Lung microvascular endothelial cell (primary cell): ENCODE measurements around the gene STK36. TPM values are rescaled to one million over a fixed set of nuclear protein-coding genes. Genes with fewer than 3 reads are reported as not detected.
A peak's percentile ranks its signal among the peaks of the same experiment; 100 is the strongest.

Source experiments
- DNase-seq, 2 donors: peaks; one replicate each; pipeline versions ENCODE4 v3.0.0 to v3.0.0-alpha.2; 2010; ENCODE audit warnings: low read depth in 2 of 2
- total RNA-seq: library from RNA; depleted of rRNA; stranded (reverse); fragments of >200 nt; gene quantifications from 2 replicates; pipeline ENCODE4 v1.2.1, GENCODE V29; 2014

Gene STK36, protein sequence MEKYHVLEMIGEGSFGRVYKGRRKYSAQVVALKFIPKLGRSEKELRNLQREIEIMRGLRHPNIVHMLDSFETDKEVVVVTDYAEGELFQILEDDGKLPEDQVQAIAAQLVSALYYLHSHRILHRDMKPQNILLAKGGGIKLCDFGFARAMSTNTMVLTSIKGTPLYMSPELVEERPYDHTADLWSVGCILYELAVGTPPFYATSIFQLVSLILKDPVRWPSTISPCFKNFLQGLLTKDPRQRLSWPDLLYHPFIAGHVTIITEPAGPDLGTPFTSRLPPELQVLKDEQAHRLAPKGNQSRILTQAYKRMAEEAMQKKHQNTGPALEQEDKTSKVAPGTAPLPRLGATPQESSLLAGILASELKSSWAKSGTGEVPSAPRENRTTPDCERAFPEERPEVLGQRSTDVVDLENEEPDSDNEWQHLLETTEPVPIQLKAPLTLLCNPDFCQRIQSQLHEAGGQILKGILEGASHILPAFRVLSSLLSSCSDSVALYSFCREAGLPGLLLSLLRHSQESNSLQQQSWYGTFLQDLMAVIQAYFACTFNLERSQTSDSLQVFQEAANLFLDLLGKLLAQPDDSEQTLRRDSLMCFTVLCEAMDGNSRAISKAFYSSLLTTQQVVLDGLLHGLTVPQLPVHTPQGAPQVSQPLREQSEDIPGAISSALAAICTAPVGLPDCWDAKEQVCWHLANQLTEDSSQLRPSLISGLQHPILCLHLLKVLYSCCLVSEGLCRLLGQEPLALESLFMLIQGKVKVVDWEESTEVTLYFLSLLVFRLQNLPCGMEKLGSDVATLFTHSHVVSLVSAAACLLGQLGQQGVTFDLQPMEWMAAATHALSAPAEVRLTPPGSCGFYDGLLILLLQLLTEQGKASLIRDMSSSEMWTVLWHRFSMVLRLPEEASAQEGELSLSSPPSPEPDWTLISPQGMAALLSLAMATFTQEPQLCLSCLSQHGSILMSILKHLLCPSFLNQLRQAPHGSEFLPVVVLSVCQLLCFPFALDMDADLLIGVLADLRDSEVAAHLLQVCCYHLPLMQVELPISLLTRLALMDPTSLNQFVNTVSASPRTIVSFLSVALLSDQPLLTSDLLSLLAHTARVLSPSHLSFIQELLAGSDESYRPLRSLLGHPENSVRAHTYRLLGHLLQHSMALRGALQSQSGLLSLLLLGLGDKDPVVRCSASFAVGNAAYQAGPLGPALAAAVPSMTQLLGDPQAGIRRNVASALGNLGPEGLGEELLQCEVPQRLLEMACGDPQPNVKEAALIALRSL (N-terminal part only)
- total RNA-seq: 3.7 and 6.9 TPM in 2 replicates

DNA sequence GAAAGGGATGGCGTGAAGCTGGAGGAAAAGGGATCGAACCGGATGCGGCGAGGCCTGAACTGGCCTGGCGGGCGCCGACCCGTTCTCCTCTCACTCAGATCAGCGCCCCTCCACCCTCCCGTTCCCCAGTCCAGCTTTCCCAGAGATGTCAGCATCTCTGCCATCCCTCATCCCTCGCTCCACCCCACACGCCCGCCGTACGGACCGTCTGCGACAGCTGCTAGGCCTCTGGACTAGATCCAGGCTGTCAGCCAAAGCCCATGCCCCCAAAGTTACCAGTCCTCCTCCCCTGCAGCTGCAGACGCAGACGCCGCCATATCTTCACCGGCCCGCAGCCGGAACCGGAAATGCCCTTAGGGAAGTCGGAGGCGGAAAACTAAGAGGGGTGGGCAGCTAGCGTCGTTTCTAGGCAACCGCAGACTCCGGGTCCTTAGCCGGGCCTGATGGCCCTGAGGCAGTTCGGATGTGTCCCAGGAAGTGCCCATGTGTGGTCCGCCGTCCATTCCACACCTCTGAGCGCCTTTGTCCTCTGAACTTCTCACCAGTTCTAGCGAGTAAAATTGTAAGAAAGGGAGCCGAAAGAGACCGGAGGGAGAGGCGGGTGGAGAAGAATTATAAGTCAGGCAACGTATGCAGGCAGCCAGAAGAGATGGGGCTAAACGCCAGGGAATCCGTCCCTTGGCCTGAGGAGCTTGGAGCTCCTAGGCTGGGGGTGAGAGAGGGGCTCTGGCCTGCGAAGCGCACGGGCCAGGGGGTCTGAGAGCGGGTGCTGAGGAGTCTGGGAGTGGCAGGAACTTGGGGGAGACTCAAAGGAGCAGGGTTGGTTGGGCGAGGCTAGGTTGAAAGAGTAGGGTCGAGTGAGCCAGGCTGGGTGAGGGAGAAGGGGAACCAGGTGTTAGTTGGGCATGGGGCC, at the start of gene STK36, which contains the start of gene RNF25:
Gene STK36 (plus strand): TSS at position 433 of the 913 bp plus-strand sequence. CDS start 744 bp downstream, outside the sequence.
Gene RNF25 (minus strand): TSS at position 349 of the 913 bp plus-strand sequence. CDS start 32 bp downstream, at position 317.
- DNase-seq: peak; percentile 73 to 87

DNA sequence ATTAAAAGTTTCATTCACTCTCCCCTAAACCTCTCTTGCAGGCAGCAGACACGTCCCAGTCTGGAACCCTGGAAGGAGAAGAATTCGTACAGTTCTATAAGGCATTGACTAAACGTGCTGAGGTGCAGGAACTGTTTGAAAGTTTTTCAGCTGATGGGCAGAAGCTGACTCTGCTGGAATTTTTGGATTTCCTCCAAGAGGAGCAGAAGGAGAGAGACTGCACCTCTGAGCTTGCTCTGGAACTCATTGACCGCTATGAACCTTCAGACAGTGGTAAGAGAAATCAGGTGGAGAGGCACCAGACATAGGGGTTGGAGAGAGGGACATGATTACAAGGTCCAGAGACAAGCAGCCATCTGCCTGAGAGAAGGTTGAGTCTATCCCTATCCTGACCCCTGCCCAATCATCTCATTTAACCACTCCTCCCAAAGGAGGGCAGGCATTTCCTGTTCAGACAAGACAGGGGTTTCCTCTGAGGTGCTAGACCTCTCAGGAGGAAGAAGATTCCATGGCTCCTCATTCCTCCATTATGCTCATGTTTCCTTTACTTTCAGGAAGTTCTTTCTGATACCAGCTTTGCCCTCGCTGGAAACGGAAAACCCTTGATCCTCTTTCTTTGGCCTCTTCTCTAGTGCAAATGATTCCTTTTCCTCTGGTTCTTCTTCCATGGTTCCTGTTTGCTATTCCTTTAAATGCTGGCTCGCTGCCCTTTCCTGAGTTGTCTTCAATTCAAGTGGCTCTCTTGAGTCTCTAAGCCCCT, 49.1 kb upstream of the STK36 start:
- DNase-seq: peak in 1 of 2 donors; percentile 17

DNA sequence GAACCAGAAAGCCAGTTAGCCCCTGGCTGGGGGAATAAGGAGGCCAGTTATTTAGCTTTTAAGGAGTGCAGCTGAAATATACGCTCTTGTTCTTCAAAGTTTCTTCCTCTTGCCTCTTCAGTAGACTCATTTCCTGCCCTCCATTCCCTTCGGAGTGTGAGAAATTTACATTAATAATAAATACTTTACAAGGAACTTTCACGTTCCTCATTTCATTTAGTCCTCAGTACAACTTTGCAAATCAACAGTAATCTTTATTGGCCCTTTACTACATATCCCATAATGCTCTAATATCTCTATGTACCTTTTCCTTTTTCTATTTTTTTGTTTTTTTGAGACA, 48.5 kb upstream of the STK36 start:
- peak in 1 of 2 donors; percentile 26 for DNase-seq

DNA sequence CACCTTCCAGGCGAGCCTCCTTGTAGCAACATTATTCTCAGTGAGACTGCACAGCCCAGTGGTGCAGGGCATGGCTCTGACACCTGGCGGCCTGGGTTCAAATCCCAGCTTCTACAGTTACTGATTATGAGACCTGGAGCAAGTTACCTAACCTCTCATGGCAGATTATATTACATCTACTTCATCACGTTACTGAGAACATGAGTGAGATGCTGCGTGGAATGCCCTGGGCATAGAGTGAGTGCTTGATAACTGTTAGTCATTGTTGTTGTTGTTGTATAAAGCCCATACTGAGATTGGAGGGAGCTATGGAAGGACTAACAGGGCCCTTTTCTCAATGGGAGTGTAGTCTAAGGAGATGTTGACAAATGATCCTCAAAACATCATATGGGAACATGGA, 45.5 kb upstream of the STK36 start:
- no peak for DNase-seq

DNA sequence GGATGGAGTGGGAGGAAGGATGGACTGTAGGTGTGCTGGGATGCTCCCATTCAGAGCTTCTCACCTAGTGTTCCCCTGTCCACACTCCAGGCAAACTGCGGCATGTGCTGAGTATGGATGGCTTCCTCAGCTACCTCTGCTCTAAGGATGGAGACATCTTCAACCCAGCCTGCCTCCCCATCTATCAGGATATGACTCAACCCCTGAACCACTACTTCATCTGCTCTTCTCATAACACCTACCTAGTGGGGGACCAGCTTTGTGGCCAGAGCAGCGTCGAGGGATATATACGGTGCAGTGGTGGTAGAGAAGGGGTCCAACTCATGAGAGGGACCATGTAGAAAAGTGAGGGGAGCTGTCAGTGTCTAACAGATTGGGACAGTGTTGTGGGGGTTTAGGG, 43.9 kb upstream of the STK36 start:
- peak in 1 of 2 donors; percentile 18 for DNase-seq

DNA sequence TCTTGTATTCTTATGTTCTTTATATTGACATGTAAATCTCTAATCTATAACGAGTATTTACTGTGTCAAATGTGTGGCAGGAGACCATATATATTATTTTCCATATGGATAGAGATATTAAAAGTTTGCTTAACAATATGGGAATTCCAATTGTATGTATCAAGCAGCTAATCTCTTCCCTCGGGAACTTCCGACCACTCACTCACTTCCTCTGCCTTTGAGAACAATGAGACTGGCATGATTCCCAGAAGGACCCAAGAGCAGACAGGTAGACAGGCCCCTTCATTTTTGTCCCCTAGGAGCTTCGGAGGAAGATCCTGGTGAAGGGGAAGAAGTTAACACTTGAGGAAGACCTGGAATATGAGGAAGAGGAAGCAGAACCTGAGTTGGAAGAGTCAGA, 40.0 kb upstream of the STK36 start:
- peak; percentile 70 to 95 for DNase-seq

DNA sequence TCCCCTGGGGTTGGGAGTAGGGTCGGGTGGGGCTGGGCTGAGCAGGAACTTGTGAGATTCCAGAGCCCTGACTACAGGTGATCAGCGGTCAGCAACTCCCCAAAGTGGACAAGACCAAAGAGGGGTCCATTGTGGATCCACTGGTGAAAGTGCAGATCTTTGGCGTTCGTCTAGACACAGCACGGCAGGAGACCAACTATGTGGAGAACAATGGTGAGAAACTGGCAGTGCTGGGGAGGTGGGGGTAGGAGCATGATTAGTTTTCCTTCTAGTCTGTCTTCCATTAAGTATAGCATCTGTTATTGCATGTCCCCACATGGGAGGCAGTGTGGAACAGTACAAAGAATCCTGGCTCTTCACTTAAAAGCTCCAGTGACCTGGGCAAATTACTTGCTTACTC, 36.2 kb upstream of the STK36 start:
- DNase-seq: no peak

DNA sequence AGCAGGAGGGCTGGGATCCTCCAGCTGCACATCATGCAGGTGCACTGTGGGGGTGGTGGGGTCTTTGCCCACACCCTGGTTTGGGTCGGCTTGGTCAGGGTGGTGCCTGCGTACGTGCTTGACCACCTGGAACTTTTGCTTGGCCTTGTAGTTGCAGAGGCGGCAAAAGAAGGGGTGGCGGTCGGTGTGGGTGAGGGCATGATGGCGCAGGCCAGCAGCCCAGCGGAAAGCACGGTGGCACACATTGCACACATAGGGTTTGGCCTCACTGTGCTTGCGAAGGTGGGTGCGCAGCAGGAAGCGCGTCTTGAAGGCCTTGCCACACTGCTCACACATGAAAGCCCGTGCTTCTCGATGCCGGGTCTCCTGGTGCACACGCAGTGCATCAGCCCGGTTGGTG, 33.5 kb upstream of the STK36 start:
- DNase-seq: no peak

DNA sequence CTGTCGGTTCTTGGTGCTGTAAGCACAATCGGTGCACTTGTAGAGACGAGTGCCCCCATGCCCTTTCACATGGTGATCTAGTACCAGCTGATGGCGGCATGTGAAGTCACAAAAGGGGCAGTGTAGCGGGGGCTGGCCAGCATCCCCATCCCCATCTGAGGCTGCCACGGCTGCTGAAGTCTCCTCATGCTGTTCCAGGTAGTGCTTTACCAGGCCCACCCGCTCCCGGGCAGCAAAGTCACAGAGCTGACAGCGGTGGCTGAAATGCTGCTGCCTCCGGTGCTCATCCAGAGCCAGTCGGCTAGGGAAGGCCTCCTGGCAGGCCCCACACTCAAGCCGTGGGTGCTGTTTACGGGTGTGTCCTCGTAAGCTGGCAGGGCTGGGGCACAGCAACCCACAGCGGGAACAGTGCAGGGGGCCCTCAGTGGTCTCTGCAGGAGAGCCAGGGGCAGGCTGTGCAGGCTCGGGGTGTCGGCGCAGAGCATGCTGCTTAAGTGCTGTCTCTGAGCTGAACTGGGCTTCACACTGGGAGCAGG, 29.7 kb upstream of the STK36 start:
- no peak for DNase-seq

DNA sequence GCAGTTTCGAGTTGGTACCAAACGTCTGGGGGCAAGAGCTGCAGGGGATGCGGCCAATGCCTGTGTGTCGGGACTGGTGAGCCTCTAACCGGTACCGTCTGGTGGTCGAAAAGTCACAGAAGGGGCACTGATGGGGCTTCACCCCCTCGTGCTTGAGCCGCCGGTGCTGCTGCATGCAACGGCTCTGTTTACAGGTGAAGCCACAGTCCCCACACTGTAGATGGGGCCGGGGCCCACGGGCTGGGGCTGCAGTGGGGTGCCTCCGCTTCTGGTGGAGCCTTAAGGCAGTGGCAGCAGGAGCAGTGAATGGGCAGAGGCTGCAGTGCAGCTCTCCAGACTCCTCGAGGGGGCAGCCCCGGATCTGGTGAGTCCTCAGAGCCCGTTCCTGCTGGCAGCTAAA, 29.1 kb upstream of the STK36 start:
- no peak for DNase-seq

DNA sequence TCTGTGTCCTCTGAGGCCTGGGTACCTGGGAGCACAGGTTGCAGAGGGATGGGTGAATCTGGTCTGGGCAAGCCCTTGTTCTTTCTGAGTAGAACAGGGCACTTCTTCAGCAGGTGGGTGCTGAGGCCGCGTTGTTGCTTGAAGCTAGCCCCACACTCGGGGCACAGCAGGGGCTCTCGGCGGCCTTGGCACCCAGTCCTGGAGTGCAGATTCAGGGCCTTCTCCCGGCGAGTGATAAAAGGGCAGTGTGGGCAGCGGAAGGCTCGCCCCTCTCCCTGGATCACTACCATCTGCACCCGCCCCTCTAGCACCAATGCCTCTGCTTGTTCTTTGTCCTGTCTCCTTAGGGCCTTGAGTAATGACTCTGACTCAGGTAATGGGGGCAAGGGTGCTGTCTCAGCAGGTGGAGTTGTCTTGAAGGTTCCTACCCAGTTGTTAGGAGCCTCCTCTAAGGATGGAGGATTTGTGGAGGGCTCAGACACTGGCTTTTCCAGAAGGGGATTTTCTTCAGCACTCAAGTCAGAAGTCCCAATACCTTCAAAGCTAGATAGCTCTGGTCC, 28.1 kb upstream of the STK36 start:
- DNase-seq: no peak

DNA sequence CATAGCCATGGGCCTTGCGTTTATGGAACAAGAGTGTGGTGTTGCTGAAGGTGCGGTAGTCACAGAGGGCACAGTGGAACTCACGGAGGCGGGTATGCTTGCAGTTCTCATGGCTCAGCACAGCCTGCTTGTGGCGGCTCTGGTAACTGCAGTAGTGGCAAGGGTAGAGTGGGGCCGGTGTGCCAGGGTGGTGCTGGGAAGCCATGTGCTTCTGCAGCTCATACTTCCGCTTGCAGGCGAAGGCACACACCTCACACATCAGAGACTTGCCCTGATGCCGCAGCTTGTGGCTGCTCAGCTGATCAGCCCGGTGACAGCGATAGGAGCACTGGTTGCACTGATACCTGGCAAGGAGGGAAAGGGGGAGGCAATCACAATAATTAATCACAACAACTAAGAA, 27.2 kb upstream of the STK36 start:
- DNase-seq: peak in 1 of 2 donors; percentile 19

DNA sequence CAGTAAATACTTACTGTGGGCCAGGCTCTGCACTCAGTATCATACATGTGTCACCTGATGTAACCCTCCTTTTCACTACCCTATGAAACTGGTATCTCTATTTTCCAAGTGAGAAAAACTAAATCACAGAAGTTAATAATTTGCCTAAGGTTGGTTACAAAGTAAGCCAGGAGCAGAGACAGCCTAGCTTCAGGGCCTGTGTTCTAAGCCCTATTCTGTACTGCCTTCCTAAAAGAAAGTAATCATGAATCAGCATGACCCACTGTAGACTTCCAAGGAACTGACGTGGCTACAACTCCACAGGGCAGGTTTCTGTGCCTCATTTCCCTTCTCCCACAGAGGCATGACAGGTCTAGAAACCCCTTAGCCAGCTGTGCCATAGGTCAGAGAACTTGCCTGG, 26.8 kb upstream of the STK36 start:
- DNase-seq: peak in 1 of 2 donors; percentile 91

DNA sequence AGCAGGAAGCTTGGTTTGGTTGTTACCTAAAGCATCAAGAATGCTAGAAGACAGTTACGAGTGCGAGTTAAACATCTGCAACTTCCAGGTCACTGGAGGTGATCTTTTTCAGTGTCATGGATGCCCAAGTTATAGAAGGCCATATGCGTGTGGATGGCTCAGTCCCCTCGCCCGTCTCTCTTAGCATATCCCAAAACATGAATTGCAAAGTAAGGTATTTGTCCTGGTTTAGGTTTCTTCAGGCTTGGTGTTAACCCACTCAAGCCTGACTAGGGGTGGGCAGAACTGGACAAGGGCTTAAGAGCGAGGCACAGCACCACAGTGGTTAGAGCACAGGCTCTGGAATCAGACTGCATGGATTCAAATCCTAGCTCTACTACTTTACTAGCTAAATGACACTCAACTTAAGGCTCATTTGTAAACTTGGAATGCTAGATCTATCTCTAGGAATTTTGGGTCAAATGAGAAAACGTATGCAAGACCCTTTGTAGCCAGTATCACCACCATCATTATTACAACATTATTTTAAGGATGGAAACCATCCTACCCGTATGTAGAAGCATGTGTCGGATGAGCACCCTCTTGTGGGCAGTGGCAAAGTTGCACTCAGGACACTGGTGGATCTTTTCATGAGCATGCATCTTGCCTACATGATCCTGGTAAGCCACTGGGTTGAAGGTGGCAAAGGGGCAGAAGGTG, 23.6 kb upstream of the STK36 start:
- peak; percentile 80 to 82 for DNase-seq

DNA sequence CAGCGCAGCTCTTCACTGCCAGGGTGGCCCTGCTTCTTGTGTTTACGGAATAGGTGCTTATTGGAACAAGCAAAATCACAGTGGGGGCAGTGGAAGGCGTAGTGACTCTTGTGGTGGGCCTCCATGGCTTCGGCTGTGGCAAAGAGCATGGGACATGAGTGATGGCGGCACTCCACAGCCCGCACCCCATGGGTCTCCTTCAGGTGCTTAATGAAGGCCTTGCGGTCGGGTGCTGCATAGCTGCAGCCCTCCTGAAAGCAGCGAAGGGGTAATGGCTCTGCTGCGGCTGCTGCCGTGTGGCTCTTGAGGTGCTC, 23.1 kb upstream of the STK36 start:
- no peak for DNase-seq

DNA sequence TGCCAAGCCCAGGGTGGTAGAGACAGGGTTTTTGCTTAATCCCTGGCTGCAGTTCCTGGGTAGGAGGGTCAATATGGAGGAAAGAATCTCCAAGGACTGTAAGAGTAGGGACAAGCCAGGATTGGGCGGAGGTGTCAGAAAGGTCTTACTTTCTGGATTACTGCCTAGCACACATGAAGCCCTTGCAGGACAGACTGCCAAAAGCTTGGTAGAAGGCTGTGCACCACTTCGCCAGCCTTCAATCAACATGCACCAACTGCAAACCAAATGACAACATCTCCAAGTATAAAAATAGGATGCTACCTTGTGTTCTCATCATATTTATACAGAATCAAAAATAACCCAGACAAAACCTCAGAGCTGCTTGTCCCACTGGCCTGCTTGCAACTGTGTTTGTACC, 16.1 kb upstream of the STK36 start:
- DNase-seq: no peak

DNA sequence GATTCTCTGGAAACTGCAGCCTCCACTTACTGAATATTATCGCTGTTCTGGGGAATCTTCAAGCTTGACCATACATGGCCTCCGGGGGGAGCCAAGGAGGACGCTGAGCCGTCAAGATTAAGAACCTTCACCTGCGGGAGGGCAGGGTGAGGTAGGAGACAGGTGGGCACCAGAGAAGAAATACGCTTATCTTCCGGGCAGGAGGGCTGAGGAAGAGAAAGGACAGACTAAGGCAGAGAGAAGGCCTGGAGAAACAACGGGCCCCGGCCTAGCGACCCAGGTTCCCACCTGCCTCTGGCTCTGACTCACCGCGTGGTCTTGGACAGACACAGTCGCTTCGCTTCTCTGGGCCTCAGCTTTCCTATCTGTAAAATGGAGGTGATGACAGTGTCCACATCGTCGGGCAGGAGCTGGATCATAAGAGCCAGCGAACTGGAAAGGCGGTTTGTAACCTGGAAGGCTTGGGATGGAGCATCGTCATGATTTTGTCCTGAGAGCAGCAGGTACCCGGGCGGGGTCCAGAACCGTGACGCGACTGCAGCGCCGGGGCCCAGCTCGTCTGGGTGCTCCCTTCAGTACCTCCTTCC, 13.1 kb upstream of the STK36 start:
- peak in 1 of 2 donors; percentile 54 for DNase-seq

DNA sequence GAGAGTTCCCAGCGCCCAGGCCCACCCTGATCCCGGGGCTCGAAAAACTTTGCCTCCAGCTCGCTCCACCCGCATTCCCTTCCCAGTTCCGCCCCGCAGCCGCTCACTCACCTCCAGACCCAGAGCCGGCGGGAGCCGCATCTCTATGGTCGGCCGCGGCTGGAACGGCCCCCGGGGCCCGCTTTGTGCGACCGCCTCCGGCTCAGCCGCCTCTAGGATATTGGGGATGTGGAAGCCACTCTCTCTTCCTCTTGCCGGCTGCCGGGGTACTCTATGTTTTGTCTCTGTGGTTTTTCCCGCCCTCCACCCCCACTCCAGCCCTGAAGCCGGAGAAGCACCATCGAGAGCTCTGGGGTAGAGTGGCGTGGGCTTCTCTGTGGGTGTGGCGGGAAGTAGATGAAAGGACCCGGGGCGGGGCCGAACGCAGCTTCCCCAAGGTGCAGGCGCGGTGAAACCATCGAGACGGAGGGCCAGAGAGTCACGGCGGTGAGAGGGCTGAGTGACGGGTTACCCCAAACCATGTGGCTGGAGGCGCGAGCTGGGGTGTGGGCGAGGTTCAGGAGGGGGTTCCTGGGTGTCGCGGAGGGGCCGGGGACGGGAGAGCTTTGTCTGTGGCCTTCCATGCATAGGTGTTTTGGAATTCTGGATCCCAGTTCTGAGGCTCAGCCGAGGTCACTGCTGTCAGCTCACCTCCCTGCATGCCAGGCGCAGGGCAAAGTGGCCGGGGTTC, 12.5 kb upstream of the STK36 start, which contains the start of the genes BCS1L and ZNF142:
Gene BCS1L (plus strand): TSS at position 426 of the 730 bp plus-strand sequence. CDS start 1,305 bp downstream, outside the sequence.
Gene ZNF142 (minus strand): TSS at position 366 of the 730 bp plus-strand sequence. CDS start 3,194 bp downstream, outside the sequence.
- DNase-seq: peak; percentile 85 to 89
